WTC11 (cell line): Measurements from ENCODE around the gene MAPK11. TPM values are rescaled to one million over a fixed set of nuclear protein-coding genes. Genes with fewer than 3 reads are reported as not detected.

Experiments used
- ATAC-seq: fragments of 200-7000 bp; cut with Tn5 transposase; 2 replicates; pipeline ENCODE4 v1.10.0; 2021; ENCODE audit warnings: mild to moderate bottlenecking, moderate library complexity
- CTCF ChIA-PET: fragments of 300-600 bp; sonication (Branson Sonifier 250); formaldehyde crosslinking; loops from one replicate; lab custom pipeline; 2021; ENCODE audit warnings: antibody characterized with exemption; lab: Charles Lee
- POLR2A ChIA-PET: fragments of 350-600 bp; sonication (Branson Sonifier 250); formaldehyde crosslinking; loops from one replicate; lab custom pipeline; 2021; ENCODE audit warnings: antibody characterized with exemption; lab: Charles Lee
- DNase-seq: peaks from one replicate; pipeline ENCODE4 v3.0.0; 2021; ENCODE audit warnings: low spot score
- H3K27ac Mint-ChIP-seq: 2 replicates; pipeline ENCODE4 v1.8.0; 2021; ENCODE audit warnings: mixed read lengths
- H3K27me3 Mint-ChIP-seq: 2 replicates; pipeline ENCODE4 v1.8.0; 2021; ENCODE audit warnings: low read depth, mild to moderate bottlenecking, moderate library complexity, mixed read lengths
- H3K36me3 Mint-ChIP-seq: 2 replicates; pipeline ENCODE4 v1.8.0; 2021; ENCODE audit warnings: mixed read lengths
- H3K4me1 Mint-ChIP-seq: 2 replicates; pipeline ENCODE4 v1.8.0; 2022; ENCODE audit warnings: mixed read lengths
- H3K4me3 Mint-ChIP-seq: 2 replicates; pipeline ENCODE4 v1.8.0; 2021; ENCODE audit warnings: mild to moderate bottlenecking, moderate library complexity, mixed read lengths
- H3K9me3 Mint-ChIP-seq: 2 replicates; pipeline ENCODE4 v1.8.0; 2021; ENCODE audit warnings: mixed read lengths
- ATF3 ChIP-seq: sonication (generic); formaldehyde crosslinking; conservative IDR thresholded peaks from 2 replicates; pipeline ENCODE4 v1.8.1; 2022; ENCODE audit warnings: mild to moderate bottlenecking, missing genetic modification reagents
- CDX4 ChIP-seq: fragments of 250-450 bp; sonication (Bioruptor Pico); IDR thresholded peaks from 2 replicates; pipeline ENCODE4 v1.9.0; 2021; ENCODE audit warnings: moderate library complexity, mild to moderate bottlenecking, inconsistent platforms, borderline replicate concordance
- CREB1 ChIP-seq: sonication (generic); formaldehyde crosslinking; IDR thresholded peaks from 2 replicates; pipeline ENCODE4 v1.8.0; 2023; ENCODE audit warnings: mild to moderate bottlenecking, missing genetic modification reagents
- EMX1 ChIP-seq: fragments of 250-450 bp; sonication (Bioruptor Pico); IDR thresholded peaks from 2 replicates; pipeline ENCODE4 v1.8.0; 2021; ENCODE audit warnings: mild to moderate bottlenecking
- FOXK1 ChIP-seq: sonication (generic); formaldehyde crosslinking; IDR thresholded peaks from 2 replicates; pipeline ENCODE4 v1.8.0; 2022; ENCODE audit warnings: mild to moderate bottlenecking, moderate library complexity, missing genetic modification reagents
- FOXP1 ChIP-seq: sonication (generic); formaldehyde crosslinking; IDR thresholded peaks from 2 replicates; pipeline ENCODE4 v1.8.0; 2022; ENCODE audit warnings: missing genetic modification reagents, mild to moderate bottlenecking, moderate library complexity, borderline replicate concordance
- FOXP4 ChIP-seq: sonication (generic); formaldehyde crosslinking; IDR thresholded peaks from 2 replicates; pipeline ENCODE4 v1.8.0; 2022; ENCODE audit warnings: mild to moderate bottlenecking, missing genetic modification reagents
- IRF1 ChIP-seq: sonication (generic); formaldehyde crosslinking; IDR thresholded peaks from 2 replicates; pipeline ENCODE4 v1.8.0; 2023; ENCODE audit warnings: missing genetic modification reagents
- MYBL2 ChIP-seq: sonication (generic); formaldehyde crosslinking; IDR thresholded peaks from 2 replicates; pipeline ENCODE4 v1.8.1; 2023; ENCODE audit warnings: mild to moderate bottlenecking, moderate library complexity, missing genetic modification reagents
- PRRX2 ChIP-seq: fragments of 250-450 bp; sonication (Bioruptor Pico); IDR thresholded peaks from 2 replicates; pipeline ENCODE4 v1.8.0; 2021; ENCODE audit warnings: mild to moderate bottlenecking
- SMAD4 ChIP-seq: sonication (generic); formaldehyde crosslinking; IDR thresholded peaks from 2 replicates; pipeline ENCODE4 v1.8.0; 2022; ENCODE audit warnings: mild to moderate bottlenecking, missing genetic modification reagents
- STAT6 ChIP-seq: sonication (generic); formaldehyde crosslinking; conservative IDR thresholded peaks from 2 replicates; pipeline ENCODE4 v1.8.1; 2023; ENCODE audit warnings: mild to moderate bottlenecking, low read depth, missing genetic modification reagents, moderate library complexity
- TEAD4 ChIP-seq: sonication (generic); formaldehyde crosslinking; IDR thresholded peaks from 2 replicates; pipeline ENCODE4 v1.8.0; 2022; ENCODE audit warnings: mild to moderate bottlenecking, missing genetic modification reagents
- USF1 ChIP-seq: sonication (generic); formaldehyde crosslinking; IDR thresholded peaks from 2 replicates; pipeline ENCODE4 v1.8.0; 2022; ENCODE audit warnings: mild to moderate bottlenecking, missing genetic modification reagents
- USF2 ChIP-seq: sonication (generic); formaldehyde crosslinking; IDR thresholded peaks from 2 replicates; pipeline ENCODE4 v1.8.1; 2023; ENCODE audit warnings: mild to moderate bottlenecking, missing genetic modification reagents, moderate library complexity
- ZBTB21 ChIP-seq: sonication (generic); formaldehyde crosslinking; IDR thresholded peaks from 2 replicates; pipeline ENCODE4 v1.8.1; 2023; ENCODE audit warnings: mild to moderate bottlenecking, missing genetic modification reagents, borderline replicate concordance
- ZMAT4 ChIP-seq: fragments of 250-450 bp; sonication (Bioruptor Pico); IDR thresholded peaks from 2 replicates; pipeline ENCODE4 v1.9.0; 2021; ENCODE audit warnings: mild to moderate bottlenecking
- ZNF121 ChIP-seq: sonication (generic); formaldehyde crosslinking; IDR thresholded peaks from 2 replicates; pipeline ENCODE4 v1.8.0; 2023; ENCODE audit warnings: missing genetic modification reagents
- ZNF416 ChIP-seq: fragments of 250-450 bp; sonication (Bioruptor Pico); IDR thresholded peaks from 2 replicates; pipeline ENCODE4 v1.9.0; 2021; ENCODE audit warnings: mild to moderate bottlenecking, inconsistent platforms
- ZNF423 ChIP-seq: fragments of 250-450 bp; sonication (Bioruptor Pico); IDR thresholded peaks from 2 replicates; pipeline ENCODE4 v2.1.2; 2022; ENCODE audit warnings: mild to moderate bottlenecking, moderate library complexity
- ZSCAN18 ChIP-seq: fragments of 250-450 bp; sonication (Bioruptor Pico); IDR thresholded peaks from 2 replicates; pipeline ENCODE4 v2.1.2; 2022; ENCODE audit warnings: mild to moderate bottlenecking, moderate library complexity
- total RNA-seq: library from RNA; stranded (reverse); gene quantifications from 3 replicates; pipeline ENCODE4 v1.2.3, GENCODE V29; 2021

Gene MAPK11
- total RNA-seq, 1 experiment from 2014 or later = 2.3 TPM

- Mint-ChIP-seq H3K4me3 (peak overlapping the region; percentile 99), H3K27ac (peak overlapping the region; percentile 99), H3K9me3 (no peaks in the 10 kb centered on the region), H3K36me3 (0 out of 2 replicates have a peak, but pooled peaks cover 2% of the 10 kb centered on the region)
- ATAC-seq (peak; percentile 10), DNase-seq (no peak)
- POLR2A ChIA-PET = no interaction called here
- TF ChIP-seq USF2 (CRISPR knock-in tag) (no peak), IRF1 (CRISPR knock-in tag) (0 out of 2 replicates have a peak, but pooled peaks have one; percentile 28), ZNF121 (CRISPR knock-in tag) (no peak)
- TF ChIP-seq, all 79 proteins: peak for 1
- Mint-ChIP-seq H3K4me1 (peaks cover 19% of the 10 kb centered on the region), H3K27me3 (no peaks in the 10 kb centered on the region; the same call in 1 of the 2 replicates)
- CTCF ChIA-PET = interaction anchor here (2.0 kb wide), 1 partner anchor 96 kb away, joined by 5 read pairs; no protein-coding TSS in a partner anchor
Measured at GRCh38 chr22:50245214-50246072, 24.7 kb downstream of the MAPK11 start.

GRCh38 chr22:50244420-50245213, 25.6 kb downstream of the MAPK11 start, which contains the start of gene TUBGCP6:
Gene TUBGCP6 (minus strand): TSS chr22:50245023. CDS start chr22:50244459, 564 bp downstream.
- Mint-ChIP-seq H3K9me3 (no peaks in the 10 kb centered on the region), H3K27ac (peak within 1 kb of the TSS; percentile 99), H3K27me3 (no peaks in the 10 kb centered on the region), H3K4me1 (peaks cover 16% of the 10 kb centered on the region), H3K4me3 (peak within 1 kb of the TSS; percentile 99), H3K36me3 (0 out of 2 replicates have a peak, but pooled peaks cover 2% of the 10 kb centered on the region)
- ATAC-seq (peak; percentile 72), DNase-seq (peak; percentile 91)
- ChIA-PET CTCF (interaction anchor here (0.7 to 2.0 kb wide), 5 partner anchors 62 to 97 kb away, joined by 3 to 5 read pairs (median 3); partner anchors contain the start of gene PLXNB2), POLR2A (no interaction called here)
- peak; percentile 98 for TF ChIP-seq ZBTB21 (CRISPR knock-in tag)
- TF ChIP-seq ZSCAN18 (CRISPR knock-in tag) = no peak
- no peak for TF ChIP-seq ATF3 (CRISPR knock-in tag)
- peak; percentile 97 for TF ChIP-seq FOXK1
- no peak for TF ChIP-seq MYBL2 (CRISPR knock-in tag)
- TF ChIP-seq ZNF423 (CRISPR knock-in tag) = no peak
- no peak for TF ChIP-seq USF1
- TF ChIP-seq CDX4 (CRISPR knock-in tag) = no peak
- no peak for TF ChIP-seq ZMAT4 (CRISPR knock-in tag)
- no peak for TF ChIP-seq STAT6 (CRISPR knock-in tag)
- TF ChIP-seq CREB1 (CRISPR knock-in tag) = peak; percentile 95
- TF ChIP-seq PRRX2 (CRISPR knock-in tag) = no peak
- TF ChIP-seq ZNF121 (CRISPR knock-in tag) = no peak
- TF ChIP-seq TEAD4 (CRISPR knock-in tag) = 0 out of 2 replicates have a peak, but pooled peaks have one; percentile 30
- TF ChIP-seq FOXP4 = peak; percentile 91
- TF ChIP-seq FOXP1 = peak; percentile 43; the same call in 1 of the 2 replicates
- no peak for TF ChIP-seq ZNF416
- 0 out of 2 replicates have a peak, but pooled peaks have one; percentile 15 for TF ChIP-seq SMAD4 (CRISPR knock-in tag)
- TF ChIP-seq EMX1 (CRISPR knock-in tag) = no peak
